Nephron progenitor cell (in vitro differentiated cells): ENCODE data around the gene BCL6B.
"Not testable (repeated sequence)": the region's sequence is repeated elsewhere in the genome, so short reads cannot be mapped to it uniquely, and the experiment has no call there.

Source experiments
- DNase-seq: peaks from one replicate; pipeline ENCODE4 v3.0.0; 2021
- H3K27ac Mint-ChIP-seq: 2 replicates; pipeline ENCODE4 v1.8.0; 2021; ENCODE audit warnings: mild to moderate bottlenecking, moderate library complexity, mixed read lengths
- H3K27me3 Mint-ChIP-seq: 2 replicates; pipeline ENCODE4 v1.8.0; 2021; ENCODE audit warnings: mild to moderate bottlenecking, low read depth, mixed read lengths; ENCODE audit not compliant: poor library complexity
- H3K36me3 Mint-ChIP-seq: 2 replicates; pipeline ENCODE4 v1.8.0; 2021; ENCODE audit warnings: low read depth, mixed read lengths
- H3K4me1 Mint-ChIP-seq: 2 replicates; pipeline ENCODE4 v1.8.0; 2021; ENCODE audit warnings: mixed read lengths
- H3K4me3 Mint-ChIP-seq: 2 replicates; pipeline ENCODE4 v1.8.0; 2021; ENCODE audit warnings: mild to moderate bottlenecking, moderate library complexity, mixed read lengths
- H3K9me3 Mint-ChIP-seq: 2 replicates; pipeline ENCODE4 v1.8.0; 2021; ENCODE audit warnings: mild to moderate bottlenecking, moderate library complexity, mixed read lengths
- TF ChIP-seq, protein P1 (sequence below): fragments of 200-600 bp; sonication (generic); IDR thresholded peaks from 2 replicates; pipeline ENCODE4 v1.5.0; 2021; ENCODE audit warnings: antibody characterized with exemption

BCL6B gene

DNA sequence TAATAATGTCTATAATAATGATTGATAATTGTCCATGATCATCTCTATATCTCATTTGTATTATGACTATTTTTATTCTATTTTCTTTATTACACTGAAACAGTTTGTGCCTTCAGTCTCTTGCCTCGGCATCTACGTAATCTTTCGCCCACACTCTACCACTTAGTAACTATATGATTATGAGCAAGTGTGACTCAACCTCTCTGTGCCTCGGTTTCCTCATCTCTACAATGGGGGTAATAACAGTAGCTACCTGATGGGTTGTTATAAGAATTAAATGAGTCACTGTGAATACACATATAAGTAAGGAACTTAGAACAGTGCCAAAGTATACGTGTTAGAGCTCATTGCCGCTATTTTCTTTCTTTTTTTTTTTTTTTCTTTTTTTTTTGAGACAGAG, 24.7 kb downstream of the BCL6B start:
- H3K27me3 Mint-ChIP-seq = peaks cover 21% of the 10 kb centered on the region
- DNase-seq = no peak
- no peaks in the 10 kb centered on the region for H3K9me3 Mint-ChIP-seq
- H3K4me3 Mint-ChIP-seq = peak overlapping the region; percentile 84
- no peaks in the 10 kb centered on the region for H3K36me3 Mint-ChIP-seq
- no peak overlapping the region for H3K27ac Mint-ChIP-seq
- TF ChIP-seq, protein P1, sequence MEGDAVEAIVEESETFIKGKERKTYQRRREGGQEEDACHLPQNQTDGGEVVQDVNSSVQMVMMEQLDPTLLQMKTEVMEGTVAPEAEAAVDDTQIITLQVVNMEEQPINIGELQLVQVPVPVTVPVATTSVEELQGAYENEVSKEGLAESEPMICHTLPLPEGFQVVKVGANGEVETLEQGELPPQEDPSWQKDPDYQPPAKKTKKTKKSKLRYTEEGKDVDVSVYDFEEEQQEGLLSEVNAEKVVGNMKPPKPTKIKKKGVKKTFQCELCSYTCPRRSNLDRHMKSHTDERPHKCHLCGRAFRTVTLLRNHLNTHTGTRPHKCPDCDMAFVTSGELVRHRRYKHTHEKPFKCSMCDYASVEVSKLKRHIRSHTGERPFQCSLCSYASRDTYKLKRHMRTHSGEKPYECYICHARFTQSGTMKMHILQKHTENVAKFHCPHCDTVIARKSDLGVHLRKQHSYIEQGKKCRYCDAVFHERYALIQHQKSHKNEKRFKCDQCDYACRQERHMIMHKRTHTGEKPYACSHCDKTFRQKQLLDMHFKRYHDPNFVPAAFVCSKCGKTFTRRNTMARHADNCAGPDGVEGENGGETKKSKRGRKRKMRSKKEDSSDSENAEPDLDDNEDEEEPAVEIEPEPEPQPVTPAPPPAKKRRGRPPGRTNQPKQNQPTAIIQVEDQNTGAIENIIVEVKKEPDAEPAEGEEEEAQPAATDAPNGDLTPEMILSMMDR = no peak
- peaks cover 33% of the 10 kb centered on the region for H3K4me1 Mint-ChIP-seq

GRCh38 chr17:7048968-7049367, 26.1 kb downstream of the BCL6B start:
- no peak overlapping the region for H3K27ac Mint-ChIP-seq
- no peak for DNase-seq
- H3K4me3 Mint-ChIP-seq = no peak overlapping the region
- H3K4me1 Mint-ChIP-seq = peaks cover 37% of the 10 kb centered on the region
- H3K27me3 Mint-ChIP-seq = peaks cover 15% of the 10 kb centered on the region
- TF ChIP-seq, protein P1 = no peak
- H3K36me3 Mint-ChIP-seq = no peaks in the 10 kb centered on the region
- H3K9me3 Mint-ChIP-seq = no peaks in the 10 kb centered on the region

GRCh38 chr17:7050583-7050982, 27.7 kb downstream of the BCL6B start:
- not testable (repeated sequence) for H3K27me3 Mint-ChIP-seq, H3K27ac Mint-ChIP-seq, H3K4me3 Mint-ChIP-seq, H3K36me3 Mint-ChIP-seq, H3K9me3 Mint-ChIP-seq, DNase-seq
- H3K4me1 Mint-ChIP-seq = peaks cover 48% of the 10 kb centered on the region

DNA sequence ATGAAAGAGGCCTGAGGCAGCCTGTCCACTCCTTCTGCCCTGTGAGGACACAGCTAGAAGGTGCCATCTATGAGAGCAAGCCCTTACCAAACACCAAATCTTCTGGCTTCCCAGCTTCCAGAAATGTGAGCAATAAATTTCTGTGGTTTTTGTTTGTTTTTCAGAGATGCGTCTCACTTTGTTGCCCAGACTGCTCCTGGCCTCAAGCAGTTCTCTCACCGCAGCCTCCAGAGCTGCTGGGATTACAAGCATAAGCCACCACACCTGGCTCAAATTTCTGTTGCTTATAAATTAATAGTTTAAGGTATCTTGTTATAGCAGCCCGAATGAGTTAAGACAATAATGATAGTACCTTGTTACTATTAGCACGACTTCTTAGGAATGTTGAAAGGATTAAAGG, 33.5 kb downstream of the BCL6B start:
- no peak overlapping the region for H3K4me3 Mint-ChIP-seq
- H3K9me3 Mint-ChIP-seq = no peaks in the 10 kb centered on the region
- H3K36me3 Mint-ChIP-seq = no peaks in the 10 kb centered on the region
- H3K27me3 Mint-ChIP-seq = no peaks in the 10 kb centered on the region
- H3K4me1 Mint-ChIP-seq = peaks cover 20% of the 10 kb centered on the region
- no peak overlapping the region for H3K27ac Mint-ChIP-seq
- TF ChIP-seq, protein P1 = no peak
- DNase-seq = no peak

DNA sequence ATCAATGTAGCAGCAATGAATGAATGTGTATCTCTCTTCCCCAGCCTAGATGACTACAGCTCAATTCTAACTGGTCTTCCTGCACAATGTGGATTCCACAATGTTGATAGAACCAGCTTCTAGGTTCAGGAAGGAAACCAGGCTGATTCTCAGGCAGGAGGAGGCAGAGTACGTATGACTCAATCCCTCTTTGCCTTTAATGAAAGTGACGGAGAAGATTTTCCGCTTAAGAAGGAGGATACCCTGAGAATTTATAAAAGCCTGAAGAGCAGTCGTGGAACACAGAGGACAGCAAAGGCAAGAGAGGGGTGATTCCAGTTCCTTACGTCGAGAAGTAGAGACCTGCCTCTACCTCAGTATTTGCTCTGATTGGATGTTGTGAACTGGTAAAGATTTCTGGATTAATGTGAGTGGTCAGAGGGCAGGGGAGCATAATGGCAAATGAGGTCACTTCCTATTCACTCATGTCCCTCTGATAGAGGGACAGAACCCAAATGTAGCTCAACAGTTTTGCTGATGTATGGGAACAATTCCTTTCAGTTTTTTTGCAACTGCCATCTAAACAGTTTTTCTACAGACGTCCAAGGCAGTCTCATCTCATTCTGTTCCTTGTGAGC, 36.1 kb downstream of the BCL6B start:
- Mint-ChIP-seq H3K27ac (peak overlapping the region; percentile 26), H3K9me3 (no peaks in the 10 kb centered on the region), H3K27me3 (no peaks in the 10 kb centered on the region), H3K36me3 (no peaks in the 10 kb centered on the region), H3K4me3 (no peak overlapping the region), H3K4me1 (peaks cover 24% of the 10 kb centered on the region)
- DNase-seq = no peak
- TF ChIP-seq, protein P1 = no peak

GRCh38 chr17:7060165-7060891, 37.5 kb downstream of the BCL6B start:
- Mint-ChIP-seq H3K4me3 (no peak overlapping the region), H3K4me1 (peaks cover 16% of the 10 kb centered on the region), H3K27ac (no peak overlapping the region), H3K36me3 (no peaks in the 10 kb centered on the region), H3K9me3 (no peaks in the 10 kb centered on the region), H3K27me3 (no peaks in the 10 kb centered on the region)
- DNase-seq = no peak
- TF ChIP-seq, protein P1 = no peak
